HL-60 (cell line): ENCODE data around the gene ZDHHC7.

Experiments
- CTCF ChIP-seq: IDR thresholded peaks from one replicate; pipeline ENCODE4 v1.5.1; 2011; ENCODE audit warnings: low read length, control low read depth, inconsistent platforms; ENCODE audit not compliant: insufficient read depth
- POLR2AphosphoS5 ChIP-seq: IDR thresholded peaks from 2 replicates; pipeline ENCODE4 v1.6.1; 2012; ENCODE audit warnings: low read depth
- REST ChIP-seq: IDR thresholded peaks from 2 replicates; pipeline ENCODE4 v1.6.1; 2012; ENCODE audit warnings: low read depth; ENCODE audit not compliant: insufficient replicate concordance

- TF ChIP-seq POLR2AphosphoS5 (no peak), CTCF (no peak), REST (no peak)
Observed at GRCh38 chr16:84925773-84926372, 85.5 kb downstream of the ZDHHC7 start.
